Right renal pelvis (tissue), 4 donors: ENCODE measurements around the gene MYRF. TPM values are rescaled to one million over a fixed set of nuclear protein-coding genes. Genes with fewer than 3 reads are reported as not detected.

Experiments used
- DNase-seq, 4 donors: peaks; one replicate each; pipeline ENCODE4 v3.0.0-alpha.2; 2013; ENCODE audit warnings: low read depth in 4 of 4, low spot score in 3 of 4, missing footprints in 1 of 4
- polyA plus RNA-seq, 4 donors: library from polyadenylated mRNA; unstranded; fragments of 120-200 nt; gene quantifications; one replicate each; pipeline ENCODE4 v1.2.1, GENCODE V29; 2013; ENCODE audit not compliant: insufficient read length in 4 of 4

MYRF gene
- polyA plus RNA-seq, 4 donors = 20.9 to 23.2 (median 21.9) TPM

- no peak for DNase-seq
These were observed 62.0 kb downstream of the MYRF start for GRCh38 chr11:61814247-61814957.

GRCh38 chr11:61814958-61815789, 62.7 kb downstream of the MYRF start:
- DNase-seq = peak in 2 of 4 donors; percentile 81 to 90

GRCh38 chr11:61815790-61816735, 63.6 kb downstream of the MYRF start:
- no peak for DNase-seq

- peak in 3 of 4 donors; percentile 81 to 84 (median 83) for DNase-seq
These were observed 64.5 kb downstream of the MYRF start, which contains the start of gene FADS1 for GRCh38 chr11:61816736-61817455. FADS1 (minus strand) TSS chr11:61817003; CDS start chr11:61816929, 74 bp downstream.

- DNase-seq = no peak
These were observed 65.2 kb downstream of the MYRF start for GRCh38 chr11:61817471-61818202.

GRCh38 chr11:61820174-61820573, 67.7 kb downstream of the MYRF start:
- no peak for DNase-seq

- DNase-seq = no peak
These were observed 74.6 kb downstream of the MYRF start for GRCh38 chr11:61826930-61827570.

- DNase-seq = peak in 3 of 4 donors; percentile 81 to 88 (median 86)
These were observed 75.3 kb downstream of the MYRF start, which contains the start of gene FADS2 for GRCh38 chr11:61827571-61828378. FADS2 (plus strand) TSS chr11:61828300; CDS start chr11:61828391, 91 bp downstream.

- DNase-seq = no peak
These were observed 75.9 kb downstream of the MYRF start for GRCh38 chr11:61828379-61828628.

GRCh38 chr11:61828629-61829407, 76.4 kb downstream of the MYRF start:
- no peak for DNase-seq

GRCh38 chr11:61829806-61830205, 77.4 kb downstream of the MYRF start:
- DNase-seq = no peak

- DNase-seq = no peak
These were observed 78.0 kb downstream of the MYRF start for GRCh38 chr11:61830237-61831105.

GRCh38 chr11:61832207-61832606, 79.8 kb downstream of the MYRF start:
- DNase-seq = no peak

- no peak for DNase-seq
These were observed 80.3 kb downstream of the MYRF start for GRCh38 chr11:61832754-61833153.

- no peak for DNase-seq
These were observed 81.0 kb downstream of the MYRF start for GRCh38 chr11:61833471-61833870.

- DNase-seq = no peak
These were observed 81.5 kb downstream of the MYRF start for GRCh38 chr11:61833926-61834277.
